Liver (tissue), 9 donors: ENCODE results near the gene ETS2. TPM values are rescaled to one million over a fixed set of nuclear protein-coding genes. Genes with fewer than 3 reads are reported as not detected.

Experiments used
- DNase-seq: peaks from one replicate; pipeline ENCODE4 v3.0.0-alpha.2; 2017; ENCODE audit warnings: low spot score
- H3K27ac ChIP-seq, 2 donors: one replicate each; pipeline ENCODE4 v1.7.0; 2013; ENCODE audit warnings: inconsistent platforms in 2 of 2, low read length in 2 of 2, control low read depth in 1 of 2, low read depth in 1 of 2, mild to moderate bottlenecking in 1 of 2
- H3K27me3 ChIP-seq, 4 donors: one replicate each; pipeline versions ENCODE4 v1.6.1 to v1.7.0; 2013; ENCODE audit warnings: low read length in 3 of 4, inconsistent platforms in 1 of 4, mild to moderate bottlenecking in 1 of 4, moderate library complexity in 1 of 4; ENCODE audit not compliant: control insufficient read depth in 4 of 4, insufficient read depth in 4 of 4
- H3K36me3 ChIP-seq, 4 donors: one replicate each; pipeline versions ENCODE4 v1.6.1 to v1.7.0; 2013; ENCODE audit warnings: low read length in 3 of 4, mild to moderate bottlenecking in 3 of 4, low read depth in 1 of 4, moderate library complexity in 1 of 4; ENCODE audit not compliant: control insufficient read depth in 4 of 4, insufficient read depth in 3 of 4
- H3K4me1 ChIP-seq, 4 donors: one replicate each; pipeline versions ENCODE4 v1.6.1 to v1.7.0; 2013; ENCODE audit warnings: low read length in 3 of 4, mild to moderate bottlenecking in 3 of 4, moderate library complexity in 1 of 4; ENCODE audit not compliant: control insufficient read depth in 4 of 4, insufficient read depth in 4 of 4
- H3K4me3 ChIP-seq, 3 donors: one replicate each; pipeline versions ENCODE4 v1.6.1 to v1.7.0; 2013; ENCODE audit warnings: low read length in 3 of 3, control low read depth in 1 of 3, low read depth in 1 of 3, mild to moderate bottlenecking in 1 of 3
- H3K9ac ChIP-seq, 2 donors: one replicate each; pipeline ENCODE4 v1.7.0; 2013; ENCODE audit warnings: low read length in 2 of 2, mild to moderate bottlenecking in 2 of 2, moderate library complexity in 2 of 2, control low read depth in 1 of 2, low read depth in 1 of 2
- H3K9me3 ChIP-seq, 4 donors: one replicate each; pipeline versions ENCODE4 v1.6.1 to v1.7.0; 2013; ENCODE audit warnings: low read length in 3 of 4; ENCODE audit not compliant: control insufficient read depth in 4 of 4
- ATF3 ChIP-seq: IDR thresholded peaks from 2 replicates; pipeline ENCODE4 v1.6.1; 2016; ENCODE audit warnings: antibody characterized with exemption
- CTCF ChIP-seq: fragments of 150-350 bp; IDR thresholded peaks from 2 replicates; pipeline ENCODE4 v1.5.1; 2017; ENCODE audit warnings: improper control_type of control experiment, low read depth, low read length; ENCODE audit not compliant: missing input control
- EGR1 ChIP-seq, 2 donors: IDR thresholded peaks; 2 replicates each; pipeline ENCODE4 v1.6.1; 2016 to 2018; ENCODE audit warnings: antibody characterized with exemption in 2 of 2, low read depth in 2 of 2
- FOXA1 ChIP-seq: IDR thresholded peaks from 2 replicates; pipeline ENCODE4 v1.6.1; 2016; ENCODE audit warnings: antibody characterized with exemption
- FOXA2 ChIP-seq: IDR thresholded peaks from 2 replicates; pipeline ENCODE4 v1.6.1; 2016; ENCODE audit warnings: antibody characterized with exemption
- GABPA ChIP-seq, 2 donors: IDR thresholded peaks in 1 of 2; conservative IDR thresholded peaks in 1 of 2; 2 replicates each; pipeline ENCODE4 v1.6.1; 2016; ENCODE audit warnings: antibody characterized with exemption in 2 of 2, mild to moderate bottlenecking in 1 of 2, moderate library complexity in 1 of 2
- HNF4A ChIP-seq, 2 donors: conservative IDR thresholded peaks; 2 replicates each; pipeline ENCODE4 v1.6.1; 2016; ENCODE audit warnings: antibody characterized with exemption in 2 of 2, mild to moderate bottlenecking in 2 of 2
- HNF4G ChIP-seq: IDR thresholded peaks from 2 replicates; pipeline ENCODE4 v1.6.1; 2016; ENCODE audit warnings: antibody characterized with exemption
- MAX ChIP-seq: IDR thresholded peaks from 2 replicates; pipeline ENCODE4 v1.6.1; 2016; ENCODE audit warnings: antibody characterized with exemption
- NR2F2 ChIP-seq: IDR thresholded peaks from 2 replicates; pipeline ENCODE4 v1.6.1; 2016; ENCODE audit warnings: antibody characterized with exemption
- RAD21 ChIP-seq, 2 donors: IDR thresholded peaks; 2 replicates each; pipeline ENCODE4 v1.6.1; 2016; ENCODE audit warnings: antibody characterized with exemption in 2 of 2, mild to moderate bottlenecking in 2 of 2
- REST ChIP-seq: IDR thresholded peaks from 2 replicates; pipeline ENCODE4 v1.6.1; 2016; ENCODE audit warnings: antibody characterized with exemption, mild to moderate bottlenecking
- RXRA ChIP-seq, 2 donors: IDR thresholded peaks; 2 replicates each; pipeline ENCODE4 v1.6.1; 2017 to 2018; ENCODE audit warnings: antibody characterized with exemption in 2 of 2, mild to moderate bottlenecking in 1 of 2
- SP1 ChIP-seq: IDR thresholded peaks from 2 replicates; pipeline ENCODE4 v1.6.1; 2018; ENCODE audit warnings: antibody characterized with exemption, mild to moderate bottlenecking
- TAF1 ChIP-seq: conservative IDR thresholded peaks from 2 replicates; pipeline ENCODE4 v1.6.1; 2016; ENCODE audit warnings: antibody characterized with exemption, mild to moderate bottlenecking
- YY1 ChIP-seq: IDR thresholded peaks from 2 replicates; pipeline ENCODE4 v1.6.1; 2016; ENCODE audit warnings: antibody characterized with exemption, mild to moderate bottlenecking
- WGBS: extraction: QIAGEN DNeasy Blood & Tissue Kit; methylation state at CpG from one replicate; pipeline ENCODE4 v1.1.7; 2013; 5-methylcytosine and 5-hydroxymethylcytosine counted together
- polyA plus RNA-seq, 2 donors: library from polyadenylated mRNA; stranded (reverse) in 1 of 2; unstranded in 1 of 2; fragments of 200-250 nt in 1 of 2; fragments of >200 nt in 1 of 2; fragmentation: Nextera tagmentation in 1 of 2; extraction: Ambion mirVana in 1 of 2; gene quantifications; one replicate each; pipeline versions ENCODE4 v1.2.1 to v1.2.3, GENCODE V29; 2013 to 2015
- total RNA-seq, 2 donors: library from RNA; depleted of rRNA; stranded (reverse); fragments of >200 nt; gene quantifications; one replicate each; pipeline ENCODE4 v1.2.3, GENCODE V29; 2014
- donor health status: healthy.
- donor health status: healthy.
- donor health status: healthy.
- donor health status: healthy.
- donor health status: healthy.

Gene ETS2
- total and polyA plus RNA-seq, 4 donors: 20.2 to 90.7 (median 41.8) TPM

- TF ChIP-seq SP1: no peak
These were observed 35.7 kb downstream of the ETS2 start (continued) for GRCh38 chr21:38841472-38841871.

- Histone ChIP-seq H3K9ac (no peak overlapping the region), H3K4me3 (no peak overlapping the region), H3K27me3 (no peaks in the 10 kb centered on the region), H3K36me3 (no peaks in the 10 kb centered on the region), H3K27ac (no peak overlapping the region), H3K4me1 (peaks cover 0 to under 1% (median 0%) of the 10 kb centered on the region in 4 donors), H3K9me3 (no peaks in the 10 kb centered on the region)
- 76% methylated on average over 4 of the region's 4 CpGs for WGBS
- TF ChIP-seq FOXA2: no peak
- no peak for DNase-seq
These were observed 36.4 kb downstream of the ETS2 start for GRCh38 chr21:38842079-38842478.

GRCh38 chr21:38843379-38843778 lies 37.6 kb downstream of the ETS2 start:
- Histone ChIP-seq H3K4me1 (peaks cover 0 to 7% (median 5%) of the 10 kb centered on the region in 4 donors), H3K27me3 (no peaks in the 10 kb centered on the region), H3K4me3 (no peak overlapping the region), H3K9ac (no peak overlapping the region), H3K9me3 (no peaks in the 10 kb centered on the region), H3K27ac (no peak overlapping the region), H3K36me3 (no peaks in the 10 kb centered on the region)
- no peak for DNase-seq
- WGBS: 98% methylated on average over 5 of the region's 5 CpGs
- TF ChIP-seq REST (no peak), HNF4A (conservative IDR thresholded peaks at IDR 0.05) (no peak), EGR1 (IDR thresholded peaks at IDR 0.05; ENCODE audit: low read depth in 2 of 2) (no peak), HNF4G (no peak), RAD21 (IDR thresholded peaks at IDR 0.05) (no peak), GABPA (IDR thresholded peaks at IDR 0.05 in 1 of 2, conservative IDR thresholded peaks at IDR 0.05 in 1 of 2) (no peak), RXRA (IDR thresholded peaks at IDR 0.05) (no peak), NR2F2 (no peak), MAX (no peak), FOXA1 (no peak), YY1 (no peak), SP1 (no peak), CTCF (no peak), TAF1 (no peak), FOXA2 (no peak), ATF3 (no peak)
